Astrocyte of the spinal cord (primary cell): ENCODE data around the gene PCDH15.

Experiments
- DNase-seq: peaks from one replicate; pipeline ENCODE4 v3.0.0; 2011; ENCODE audit warnings: low read depth, low spot score
- H3K4me3 ChIP-seq: 2 replicates; pipeline ENCODE4 v1.5.1; 2011; ENCODE audit warnings: low read depth, mild to moderate bottlenecking, low read length, moderate library complexity
- in situ Hi-C: cut with HindIII; loops from 2 replicates; pipeline ENCODE4 v1.10.0; 2017; ENCODE audit warnings: low sequenced_read_pairs
- TF ChIP-seq, protein P1 (sequence below): IDR thresholded peaks from 2 replicates; pipeline ENCODE4 v1.5.1; 2012; ENCODE audit warnings: low read depth, mild to moderate bottlenecking, low read length, inconsistent platforms

The PCDH15 gene

DNA sequence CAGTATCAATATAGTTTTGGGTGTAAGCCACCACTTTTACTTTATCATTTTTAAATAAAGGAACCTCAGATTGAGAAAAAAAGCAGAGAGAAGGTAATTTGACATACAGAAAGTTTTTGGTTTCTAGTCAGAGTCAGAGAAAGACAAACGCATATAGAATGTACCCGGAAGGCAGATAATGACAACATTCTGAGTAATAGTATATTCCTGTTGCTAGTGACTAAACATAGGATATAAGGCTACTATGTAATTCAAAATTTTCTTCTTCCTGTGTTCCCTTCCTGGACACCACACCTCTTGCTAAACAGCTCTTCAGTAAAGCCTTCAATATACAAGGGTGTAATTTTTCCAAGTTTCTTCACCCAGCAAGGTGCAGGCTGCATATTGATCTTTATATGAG, 597.6 kb downstream of the PCDH15 start:
- TF ChIP-seq, protein P1, sequence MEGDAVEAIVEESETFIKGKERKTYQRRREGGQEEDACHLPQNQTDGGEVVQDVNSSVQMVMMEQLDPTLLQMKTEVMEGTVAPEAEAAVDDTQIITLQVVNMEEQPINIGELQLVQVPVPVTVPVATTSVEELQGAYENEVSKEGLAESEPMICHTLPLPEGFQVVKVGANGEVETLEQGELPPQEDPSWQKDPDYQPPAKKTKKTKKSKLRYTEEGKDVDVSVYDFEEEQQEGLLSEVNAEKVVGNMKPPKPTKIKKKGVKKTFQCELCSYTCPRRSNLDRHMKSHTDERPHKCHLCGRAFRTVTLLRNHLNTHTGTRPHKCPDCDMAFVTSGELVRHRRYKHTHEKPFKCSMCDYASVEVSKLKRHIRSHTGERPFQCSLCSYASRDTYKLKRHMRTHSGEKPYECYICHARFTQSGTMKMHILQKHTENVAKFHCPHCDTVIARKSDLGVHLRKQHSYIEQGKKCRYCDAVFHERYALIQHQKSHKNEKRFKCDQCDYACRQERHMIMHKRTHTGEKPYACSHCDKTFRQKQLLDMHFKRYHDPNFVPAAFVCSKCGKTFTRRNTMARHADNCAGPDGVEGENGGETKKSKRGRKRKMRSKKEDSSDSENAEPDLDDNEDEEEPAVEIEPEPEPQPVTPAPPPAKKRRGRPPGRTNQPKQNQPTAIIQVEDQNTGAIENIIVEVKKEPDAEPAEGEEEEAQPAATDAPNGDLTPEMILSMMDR: no peak
- H3K4me3 ChIP-seq: no peak overlapping the region
- in situ Hi-C loops: no loop called here
- no peak for DNase-seq

DNA sequence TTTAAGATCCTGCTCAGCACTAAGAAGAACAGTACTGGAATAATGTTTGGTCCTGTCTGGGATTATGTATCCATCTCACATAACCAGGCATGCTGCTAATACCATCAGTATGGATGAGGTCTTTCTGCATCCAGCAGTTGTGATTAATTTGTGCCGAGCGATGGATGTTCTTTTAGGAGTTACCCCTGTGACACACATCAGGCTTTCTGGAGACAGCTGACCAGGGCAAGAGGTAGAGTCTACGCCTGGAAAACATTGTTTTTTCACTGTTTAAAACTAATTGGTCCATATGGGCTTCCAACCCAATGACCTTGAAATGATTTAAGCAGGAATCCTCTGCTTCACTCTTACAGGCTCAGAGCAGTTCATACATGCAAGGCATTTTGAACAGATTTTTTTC, 603.0 kb downstream of the PCDH15 start:
- TF ChIP-seq, protein P1: no peak
- no peak for DNase-seq
- in situ Hi-C loops: no loop called here
- H3K4me3 ChIP-seq: no peak overlapping the region

DNA sequence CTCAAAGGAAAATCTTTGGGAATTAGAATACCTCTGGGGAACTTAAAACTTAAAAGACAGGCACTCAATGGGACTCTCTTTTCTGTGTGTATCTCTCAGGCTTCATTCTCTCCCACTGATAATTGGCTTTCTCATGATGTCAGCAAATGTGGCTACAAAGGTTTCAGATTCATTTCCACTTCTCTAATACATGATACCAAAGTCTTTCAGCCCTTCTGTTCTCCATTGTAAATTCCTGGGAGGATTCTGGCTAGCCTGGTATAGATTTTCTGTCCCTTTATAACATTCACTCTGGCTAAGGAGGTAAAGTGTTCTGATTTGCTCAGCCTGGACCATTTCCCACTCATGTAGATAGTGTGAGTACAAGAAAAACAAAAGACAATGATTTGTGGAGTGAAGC, 606.2 kb downstream of the PCDH15 start:
- DNase-seq: no peak
- H3K4me3 ChIP-seq: no peak overlapping the region
- TF ChIP-seq, protein P1: no peak
- in situ Hi-C loops: no loop called here

DNA sequence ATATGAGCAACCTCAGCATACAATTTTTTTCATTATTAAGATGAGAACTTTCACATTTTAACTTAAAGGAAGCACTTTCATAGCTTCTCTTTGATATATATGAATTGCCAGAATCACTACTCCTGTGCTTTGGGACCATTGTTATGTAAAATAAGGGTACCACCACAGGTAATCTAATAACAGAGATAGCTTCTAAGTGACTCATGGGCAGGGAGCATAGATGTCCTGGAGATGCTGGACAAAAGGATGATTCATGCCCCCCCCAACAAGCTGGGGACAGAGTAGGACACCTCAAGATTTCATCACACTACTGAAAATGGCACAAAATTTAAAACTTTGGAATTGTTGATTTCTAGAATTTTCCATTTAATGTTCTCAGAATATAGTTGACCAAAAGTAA, 641.1 kb downstream of the PCDH15 start:
- no peak overlapping the region for H3K4me3 ChIP-seq
- in situ Hi-C loops: no loop called here

DNA sequence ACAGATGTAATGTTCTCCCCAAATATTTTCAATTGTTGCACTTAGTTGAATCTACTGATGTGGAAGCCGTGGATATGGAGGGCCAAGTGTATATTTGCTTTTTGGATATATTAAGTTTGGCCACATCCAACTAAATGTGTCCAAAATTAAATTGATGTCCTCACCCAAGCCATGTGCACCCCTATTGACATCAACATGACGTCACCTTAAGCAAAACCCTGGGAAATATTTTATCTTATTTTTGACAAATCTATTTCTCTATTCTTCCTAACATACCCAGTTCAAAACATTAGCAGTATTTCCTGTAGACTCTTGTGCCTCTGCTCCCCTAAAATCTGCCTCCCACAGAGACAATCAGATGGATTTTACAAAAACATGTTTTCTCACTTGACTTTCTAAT, 652.5 kb downstream of the PCDH15 start:
- DNase-seq: no peak
- no peak overlapping the region for H3K4me3 ChIP-seq
- TF ChIP-seq, protein P1: no peak
- in situ Hi-C loops: no loop called here

More for the DNA sequence above, 641.1 kb downstream of the PCDH15 start:
- DNase-seq: no peak
- TF ChIP-seq, protein P1: no peak

DNA sequence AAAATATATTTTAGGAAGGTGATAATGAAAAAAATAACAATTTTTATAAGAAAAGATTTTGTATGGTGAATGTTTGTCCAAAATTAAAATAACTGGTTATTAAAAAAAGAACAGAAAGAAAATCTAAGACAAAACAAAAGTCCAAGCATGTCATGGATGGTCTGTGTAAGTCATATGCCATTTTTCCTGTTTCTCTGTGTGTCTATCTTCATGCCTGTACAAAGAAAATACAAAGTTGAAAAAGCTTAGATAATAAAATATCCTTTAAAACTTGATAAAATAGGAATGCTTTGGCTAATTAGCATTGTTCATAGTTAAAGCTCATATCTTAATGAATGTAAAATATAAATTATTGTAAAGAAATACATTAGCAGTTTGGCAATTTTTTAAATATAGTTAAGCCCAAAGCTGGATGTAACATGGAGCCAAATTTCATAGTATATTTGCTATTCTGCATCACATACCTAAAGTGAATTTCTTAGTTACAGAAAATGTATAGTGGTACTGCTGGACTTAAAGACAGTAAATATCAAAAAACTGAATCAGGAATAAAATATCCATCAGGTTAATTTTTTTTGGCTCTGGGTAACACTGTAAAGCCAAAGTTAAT, 661.1 kb downstream of the PCDH15 start:
- TF ChIP-seq, protein P1: no peak
- in situ Hi-C loops: no loop called here

More for the DNA sequence above, 661.1 kb downstream of the PCDH15 start:
- H3K4me3 ChIP-seq: no peak overlapping the region
- peak; percentile 2 for DNase-seq
